K562 (cell line): Measurements from ENCODE around the gene IGF2. TPM values are rescaled to one million over a fixed set of nuclear protein-coding genes. Genes with fewer than 3 reads are reported as not detected.

Source experiments
- ATAC-seq: fragments of 200-7000 bp; cut with Tn5 transposase; 3 replicates; pipeline ENCODE4 v1.9.1; 2020; ENCODE audit warnings: moderate library complexity
- BruUV-seq: library from RNA; stranded (reverse); fragments of 400-500 nt; replicated peaks from 2 replicates; lab custom pipeline; 2021; lab: Mats Ljungman, UMichigan
- CTCF ChIA-PET: fragments of 300-600 bp; formaldehyde crosslinking; extraction: SDS; loops from one replicate; lab custom pipeline; 2021; ENCODE audit warnings: low intra/inter-chr PET ratio; lab: Yijun Ruan, JAX
- POLR2A ChIA-PET: fragments of 300-600, 350-650 bp; sonication (Branson Sonifier 250); formaldehyde crosslinking; extraction: SDS; loops from one replicate; lab custom pipeline; 2021; ENCODE audit warnings: antibody characterized with exemption, inconsistent platforms; lab: Yijun Ruan, JAX
- DNase-seq, 4 experiments: peaks; one replicate each; pipeline versions ENCODE4 v3.0.0 to v3.0.0-alpha.2; 2011 to 2018; ENCODE audit warnings: low spot score in 3 of 4, mixed read lengths in 3 of 4; ENCODE audit errors: extremely low read depth in 1 of 4
- FAIRE-seq: peaks from 2 replicates; lab custom pipeline; 2011; peaks lifted over from hg19 to GRCh38; lab: Jason Lieb, UNC
- H2AFZ ChIP-seq: 2 replicates; pipeline ENCODE4 v1.6.0; 2011; ENCODE audit warnings: low read depth, low read length, control low read depth, inconsistent platforms
- H3K27ac ChIP-seq: fragments of 200-600 bp; 3 replicates; pipeline ENCODE4 v1.8.0; 2011; ENCODE audit warnings: low read depth, mild to moderate bottlenecking, control low read depth, inconsistent platforms, low read length, moderate library complexity, mixed read lengths; ENCODE audit errors: extremely low read depth
- H3K27me3 ChIP-seq, 2 experiments: fragments of 300-600 bp in 1 of 2; 2 replicates in 1 of 2; 3 replicates in 1 of 2; pipeline versions ENCODE4 v1.6.0 to v1.8.0; 2011; ENCODE audit warnings: inconsistent platforms in 2 of 2, low read length in 2 of 2, mild to moderate bottlenecking in 1 of 2, mixed read lengths in 1 of 2, moderate library complexity in 1 of 2; ENCODE audit not compliant: control insufficient read depth in 2 of 2, insufficient read depth in 2 of 2
- H3K36me3 ChIP-seq: fragments of 300-600 bp; 3 replicates; pipeline ENCODE4 v1.8.0; 2011; ENCODE audit warnings: mild to moderate bottlenecking, low read length, inconsistent platforms; ENCODE audit not compliant: control insufficient read depth, insufficient read depth
- H3K4me1 ChIP-seq, 2 experiments: fragments of 200-600 bp in 1 of 2; replicated peaks in 1 of 2; 2 replicates in 1 of 2; 3 replicates in 1 of 2; pipeline versions ENCODE4 v1.5.1 to v1.8.0; 2011; ENCODE audit warnings: inconsistent platforms in 2 of 2, low read length in 2 of 2, mild to moderate bottlenecking in 1 of 2, mixed read lengths in 1 of 2, moderate library complexity in 1 of 2; ENCODE audit not compliant: control insufficient read depth in 2 of 2, insufficient read depth in 2 of 2
- H3K4me2 ChIP-seq: 2 replicates; pipeline ENCODE4 v1.6.1; 2011; ENCODE audit warnings: low read length, control low read depth, inconsistent platforms, mixed read lengths; ENCODE audit not compliant: insufficient read depth
- H3K4me3 ChIP-seq: fragments of 200-600 bp; sonication (generic), shearing (Covaris generic); 2 replicates; pipeline ENCODE4 v1.5.1; 2016; ENCODE audit warnings: control low read depth, inconsistent platforms
- H3K79me2 ChIP-seq: fragments of 200-600 bp; 3 replicates; pipeline ENCODE4 v1.8.0; 2011; ENCODE audit warnings: low read length, inconsistent platforms; ENCODE audit not compliant: control insufficient read depth, insufficient read depth
- H3K9ac ChIP-seq, 2 experiments: 2 replicates each; pipeline versions ENCODE4 v1.6.0 to v1.6.1; 2011; ENCODE audit warnings: low read depth in 2 of 2, low read length in 2 of 2, control low read depth in 1 of 2, inconsistent platforms in 1 of 2, mild to moderate bottlenecking in 1 of 2, mixed read lengths in 1 of 2; ENCODE audit not compliant: insufficient read depth in 1 of 2
- H3K9me1 ChIP-seq: one replicate; pipeline ENCODE4 v1.6.0; 2011; ENCODE audit warnings: inconsistent platforms, mild to moderate bottlenecking, low read length, moderate library complexity; ENCODE audit not compliant: control insufficient read depth, insufficient read depth
- H3K9me3 ChIP-seq: replicated peaks from 2 replicates; pipeline ENCODE4 v1.5.1; 2011; ENCODE audit warnings: low read depth, low read length, inconsistent platforms; ENCODE audit not compliant: control insufficient read depth, insufficient read depth
- H4K20me1 ChIP-seq: replicated peaks from 2 replicates; pipeline ENCODE4 v1.6.1; 2011; ENCODE audit warnings: low read length, inconsistent platforms, mixed read lengths; ENCODE audit not compliant: control insufficient read depth, insufficient read depth
- CTCFL ChIP-seq: IDR thresholded peaks from 2 replicates; pipeline ENCODE4 v1.6.1; 2011; ENCODE audit warnings: borderline replicate concordance, low read depth, mild to moderate bottlenecking, moderate library complexity, low read length; ENCODE audit not compliant: insufficient read depth, poor library complexity, severe bottlenecking
- GTF3C2 ChIP-seq: IDR thresholded peaks from 3 replicates; pipeline ENCODE4 v1.6.1; 2011; ENCODE audit warnings: borderline replicate concordance, mild to moderate bottlenecking, moderate library complexity; ENCODE audit not compliant: insufficient read length; ENCODE audit errors: extremely low read depth
- HNRNPL ChIP-seq: fragments of 200-400 bp; formaldehyde crosslinking; IDR thresholded peaks from 2 replicates; pipeline ENCODE4 v1.6.1; 2017; ENCODE audit warnings: low read depth, mild to moderate bottlenecking, low read length
- PTBP1 ChIP-seq: fragments of 200-400 bp; formaldehyde crosslinking; IDR thresholded peaks from 2 replicates; pipeline ENCODE4 v1.6.1; 2017; ENCODE audit warnings: low read depth, low read length
- RCOR1 ChIP-seq, 2 experiments: IDR thresholded peaks; 2 replicates each; pipeline ENCODE4 v1.6.1; 2012; ENCODE audit warnings: low read depth in 2 of 2, low read length in 2 of 2, borderline replicate concordance in 1 of 2, improper control_type of control experiment in 1 of 2
- SMARCA5 ChIP-seq: fragments of 450-650 bp; IDR thresholded peaks from 2 replicates; pipeline ENCODE4 v1.6.1; 2016
- TAF9B ChIP-seq: fragments of 450-650 bp; IDR thresholded peaks from 2 replicates; pipeline ENCODE4 v1.6.1; 2018; ENCODE audit warnings: mild to moderate bottlenecking; ENCODE audit not compliant: partially characterized antibody
- ZBTB7A ChIP-seq: IDR thresholded peaks from 2 replicates; pipeline ENCODE4 v1.6.1; 2011; ENCODE audit warnings: low read depth, mild to moderate bottlenecking, low read length, moderate library complexity, borderline replicate concordance; ENCODE audit not compliant: control insufficient read depth
- ZBTB8A ChIP-seq: fragments of 450-650 bp; IDR thresholded peaks from 2 replicates; pipeline ENCODE4 v1.6.1; 2018; ENCODE audit warnings: mild to moderate bottlenecking, moderate library complexity; ENCODE audit not compliant: partially characterized antibody
- ZFP36 ChIP-seq: fragments of 150-350 bp; IDR thresholded peaks from 2 replicates; pipeline ENCODE4 v1.6.1; 2018; ENCODE audit warnings: low read length, low read depth; ENCODE audit not compliant: partially characterized antibody
- ZFPM2 ChIP-seq: fragments of 250-450 bp; sonication (Bioruptor Pico); IDR thresholded peaks from 2 replicates; pipeline ENCODE4 v1.5.1; 2022; ENCODE audit warnings: mild to moderate bottlenecking
- ZNF696 ChIP-seq: fragments of 250-450 bp; sonication (Bioruptor Pico); conservative IDR thresholded peaks from 2 replicates; pipeline ENCODE4 v1.4.0; 2020; ENCODE audit warnings: mild to moderate bottlenecking, moderate library complexity
- WGBS: fragments of 100-300 bp; shearing (Covaris generic); methylation state at CpG from one replicate; pipeline ENCODE4 v1.1.6; 2016; ENCODE audit warnings: low coverage, mixed read lengths; ENCODE audit not compliant: insufficient coverage; ENCODE audit errors: missing lambda C conversion rate; 5-methylcytosine and 5-hydroxymethylcytosine counted together
- in situ Hi-C: fragments of 300-500 bp; cut with MboI; formaldehyde crosslinking; loops from 4 replicates; pipeline ENCODE4 v1.15.0; 2018; ENCODE audit warnings: inconsistent platforms, mixed read lengths
- intact Hi-C: fragments of 100-400 bp; cut with micrococcal nuclease; formaldehyde crosslinking; loops from 2 replicates; pipeline ENCODE4 v1.14.2; 2022
- polyA plus RNA-seq, 8 experiments: library from polyadenylated mRNA; depleted of rRNA in 4 of 8; stranded (reverse) in 5 of 8; unstranded in 3 of 8; fragments of >200 nt; fragmentation: Nextera tagmentation in 2 of 8; fragmentation: Illumina TruSeq in 1 of 8; extraction: Ambion mirVana in 2 of 8; extraction: Trizol in 1 of 8; gene quantifications; 2 replicates each; pipeline versions ENCODE4 v1.2.1 to v1.2.3, GENCODE V29; 2011 to 2014; ENCODE audit warnings: inconsistent platforms in 1 of 8, missing spikeins in 1 of 8
- total RNA-seq, 7 experiments: library from RNA; depleted of rRNA in 6 of 7; stranded (reverse); fragments of >200 nt in 6 of 7; fragmentation: Illumina TruSeq in 2 of 7; extraction: Trizol in 2 of 7; gene quantifications; 2 replicates each; pipeline versions ENCODE4 v1.2.1 to v1.2.3, GENCODE V29; 2011 to 2021; ENCODE audit warnings: low replicate concordance in 1 of 7
- TF ChIP-seq, protein P1 (sequence below), 3 experiments: IDR thresholded peaks in 2 of 3; conservative IDR thresholded peaks in 1 of 3; 2 replicates each; pipeline ENCODE4 v1.5.1; 2011 to 2012; ENCODE audit warnings: low read length in 3 of 3, mild to moderate bottlenecking in 3 of 3, control low read depth in 2 of 3, improper control_type of control experiment in 1 of 3, inconsistent platforms in 1 of 3, low read depth in 1 of 3, mixed read lengths in 1 of 3, moderate library complexity in 1 of 3; ENCODE audit not compliant: insufficient read depth in 2 of 3

IGF2 gene
- total and polyA plus RNA-seq, 9 of the 15 experiments (the other 6 are each of a cell fraction or from before 2014, with no cell fraction given): 0.16 TPM; not detected in 8

- DNase-seq (peak; percentile 35 to 76 (median 65)), FAIRE-seq (no peak), ATAC-seq (peak; percentile 83)
- POLR2A ChIA-PET: no interaction called here
- H3K4me1 ChIP-seq: peaks cover 0 to 65% of the 10 kb centered on the region in 2 experiments; a peak in 2 of 5 replicates
- no peaks in the 10 kb centered on the region for H3K9me3 ChIP-seq
- BruUV-seq: no TSS peak
- no peaks in the 10 kb centered on the region for H3K79me2 ChIP-seq
- in situ Hi-C loops: no loop called here
- no peak overlapping the region for H2AFZ ChIP-seq
- H3K36me3 ChIP-seq: no peaks in the 10 kb centered on the region
- peaks cover 0 to 31% of the 10 kb centered on the region in 2 experiments; a peak in 3 of 5 replicates for H3K27me3 ChIP-seq
- H3K27ac ChIP-seq: no peak overlapping the region
- H3K4me3 ChIP-seq: no peak overlapping the region
- CTCF ChIA-PET: interaction anchor here (0.7 to 0.8 kb wide), 2 partner anchors 253 to 254 kb away, joined by 3 to 4 read pairs; no protein-coding TSS in a partner anchor
- no peak overlapping the region for H3K4me2 ChIP-seq
- WGBS: 27% methylated on average over 41 of the region's 70 CpGs
- H3K9me1 ChIP-seq: no peaks in the 10 kb centered on the region
- no peak overlapping the region for H3K9ac ChIP-seq
- intact Hi-C loops: no loop called here
- H4K20me1 ChIP-seq: peaks cover 7% of the 10 kb centered on the region
- TF ChIP-seq ZBTB7A: peak; percentile 74; the same call in 1 of the 2 replicates
- peak; percentile 100 for TF ChIP-seq ZFP36
- 0 out of 2 replicates have a peak, but pooled peaks have one; percentile 35 for TF ChIP-seq HNRNPL
- TF ChIP-seq RCOR1 (IDR thresholded peaks at IDR 0.05; ENCODE audit: borderline replicate concordance in 1 of 2, low read depth in 2 of 2, low read length in 2 of 2): 0 out of 4 replicates have a peak, but pooled peaks of 1 of the 2 experiments have one; percentile 21
- TF ChIP-seq TAF9B: no peak
- TF ChIP-seq PTBP1: peak; percentile 86
- TF ChIP-seq SMARCA5: peak; percentile 82
- TF ChIP-seq CTCFL: peak; percentile 41
- peak; percentile 66 for TF ChIP-seq GTF3C2
- no peak for TF ChIP-seq ZFPM2 (CRISPR knock-in tag)
- TF ChIP-seq, protein P1, sequence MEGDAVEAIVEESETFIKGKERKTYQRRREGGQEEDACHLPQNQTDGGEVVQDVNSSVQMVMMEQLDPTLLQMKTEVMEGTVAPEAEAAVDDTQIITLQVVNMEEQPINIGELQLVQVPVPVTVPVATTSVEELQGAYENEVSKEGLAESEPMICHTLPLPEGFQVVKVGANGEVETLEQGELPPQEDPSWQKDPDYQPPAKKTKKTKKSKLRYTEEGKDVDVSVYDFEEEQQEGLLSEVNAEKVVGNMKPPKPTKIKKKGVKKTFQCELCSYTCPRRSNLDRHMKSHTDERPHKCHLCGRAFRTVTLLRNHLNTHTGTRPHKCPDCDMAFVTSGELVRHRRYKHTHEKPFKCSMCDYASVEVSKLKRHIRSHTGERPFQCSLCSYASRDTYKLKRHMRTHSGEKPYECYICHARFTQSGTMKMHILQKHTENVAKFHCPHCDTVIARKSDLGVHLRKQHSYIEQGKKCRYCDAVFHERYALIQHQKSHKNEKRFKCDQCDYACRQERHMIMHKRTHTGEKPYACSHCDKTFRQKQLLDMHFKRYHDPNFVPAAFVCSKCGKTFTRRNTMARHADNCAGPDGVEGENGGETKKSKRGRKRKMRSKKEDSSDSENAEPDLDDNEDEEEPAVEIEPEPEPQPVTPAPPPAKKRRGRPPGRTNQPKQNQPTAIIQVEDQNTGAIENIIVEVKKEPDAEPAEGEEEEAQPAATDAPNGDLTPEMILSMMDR (IDR thresholded peaks at IDR 0.05 in 2 of 3, conservative IDR thresholded peaks at IDR 0.05 in 1 of 3; ENCODE audit: insufficient read depth in 2 of 3, low read depth in 1 of 3, low read length in 3 of 3): peak; percentile 49 to 75 (median 59); a peak in 5 of 6 replicates
- no peak for TF ChIP-seq ZBTB8A
- TF ChIP-seq ZNF696 (CRISPR knock-in tag): no peak
Measured at GRCh38 chr11:2166091-2166851, 27.1 kb upstream of the IGF2 start.
